ENCODE measurements around the gene C2CD4C. TPM values are rescaled to one million over a fixed set of nuclear protein-coding genes. Genes with fewer than 3 reads are reported as not detected.

Gene C2CD4C
- polyA plus RNA-seq, 1 donor from 2014 or later = 21.4 TPM

- H3K4me3 ChIP-seq (ENCODE audit: low read length) = no peak overlapping the region
- no peaks in the 10 kb centered on the region for H3K9me2 ChIP-seq (ENCODE audit: insufficient read depth, low read length)
- peaks cover 2% of the 10 kb centered on the region for H3K79me2 ChIP-seq (replicated peaks; ENCODE audit: insufficient read depth, low read length)
- no peaks in the 10 kb centered on the region for H3K36me3 ChIP-seq (ENCODE audit: insufficient read depth, low read length)
- no peak overlapping the region for H2AFZ ChIP-seq (ENCODE audit: low read depth, low read length)
- H3K27ac ChIP-seq (ENCODE audit: low read length) = no peak overlapping the region
- H3K27me3 ChIP-seq (ENCODE audit: insufficient read depth, low read depth, low read length) = no peaks in the 10 kb centered on the region
- TF ChIP-seq POLR2AphosphoS5 (IDR thresholded peaks at IDR 0.05) (no peak), EZH2 (IDR thresholded peaks at IDR 0.05; ENCODE audit: borderline replicate concordance, insufficient read depth, low read length, poor library complexity, severe bottlenecking) (no peak), TAF1 (IDR thresholded peaks at IDR 0.05; ENCODE audit: low read depth) (no peak), REST (IDR thresholded peaks at IDR 0.05; ENCODE audit: borderline replicate concordance) (no peak), RAD21 (conservative IDR thresholded peaks at IDR 0.05) (no peak)
- no peaks in the 10 kb centered on the region for H4K20me1 ChIP-seq (ENCODE audit: insufficient read depth)
- H3K4me2 ChIP-seq (ENCODE audit: low read length) = no peak overlapping the region
- H3K9ac ChIP-seq (ENCODE audit: low read length) = no peak overlapping the region
- H3F3A ChIP-seq (ENCODE audit: insufficient read depth, low read length, poor library complexity, severe bottlenecking) = no peaks in the 10 kb centered on the region
- no peaks in the 10 kb centered on the region for H3K9me3 ChIP-seq (ENCODE audit: low read length)
Observed at GRCh38 chr19:405121-405965, 3.6 kb downstream of the C2CD4C start.

GRCh38 chr19:403221-404027 lies 5.5 kb downstream of the C2CD4C start:
- no peaks in the 10 kb centered on the region for H3K9me3 ChIP-seq (ENCODE audit: low read length)
- TF ChIP-seq SMC3 (conservative IDR thresholded peaks at IDR 0.05; ENCODE audit: poor library complexity) (no peak), POLR2AphosphoS5 (IDR thresholded peaks at IDR 0.05) (peak; percentile 36)
- H4K20me1 ChIP-seq (ENCODE audit: insufficient read depth) = no peaks in the 10 kb centered on the region
- no peaks in the 10 kb centered on the region for H3K27me3 ChIP-seq (ENCODE audit: insufficient read depth, low read depth, low read length)
- H3K4me3 ChIP-seq (ENCODE audit: low read length) = no peak overlapping the region
- no peak overlapping the region for H3K4me2 ChIP-seq (ENCODE audit: low read length)
- peaks cover under 1% of the 10 kb centered on the region for H3K79me2 ChIP-seq (replicated peaks; ENCODE audit: insufficient read depth, low read length)
- H3K27ac ChIP-seq (ENCODE audit: low read length) = no peak overlapping the region
- no peak overlapping the region for H2AFZ ChIP-seq (ENCODE audit: low read depth, low read length)
- H3K9me2 ChIP-seq (ENCODE audit: insufficient read depth, low read length) = no peaks in the 10 kb centered on the region
- no peaks in the 10 kb centered on the region for H3F3A ChIP-seq (ENCODE audit: insufficient read depth, low read length, poor library complexity, severe bottlenecking)
- no peaks in the 10 kb centered on the region for H3K36me3 ChIP-seq (ENCODE audit: insufficient read depth, low read length)
- no peak overlapping the region for H3K9ac ChIP-seq (ENCODE audit: low read length)

- Histone ChIP-seq H3K4me3 (ENCODE audit: low read length) (no peak overlapping the region), H3K4me2 (ENCODE audit: low read length) (no peak overlapping the region), H3K9ac (ENCODE audit: low read length) (no peak overlapping the region), H3K27ac (ENCODE audit: low read length) (no peak overlapping the region), H3K27me3 (ENCODE audit: insufficient read depth, low read depth, low read length) (no peaks in the 10 kb centered on the region), H4K20me1 (ENCODE audit: insufficient read depth) (no peaks in the 10 kb centered on the region), H2AFZ (ENCODE audit: low read depth, low read length) (no peak overlapping the region), H3K9me2 (ENCODE audit: insufficient read depth, low read length) (no peaks in the 10 kb centered on the region), H3K79me2 (replicated peaks; ENCODE audit: insufficient read depth, low read length) (no peaks in the 10 kb centered on the region), H3K9me3 (ENCODE audit: low read length) (no peaks in the 10 kb centered on the region), H3K36me3 (ENCODE audit: insufficient read depth, low read length) (no peaks in the 10 kb centered on the region), H3F3A (ENCODE audit: insufficient read depth, low read length, poor library complexity, severe bottlenecking) (no peaks in the 10 kb centered on the region)
- TF ChIP-seq RAD21 (conservative IDR thresholded peaks at IDR 0.05) (no peak), EZH2 (IDR thresholded peaks at IDR 0.05; ENCODE audit: borderline replicate concordance, insufficient read depth, low read length, poor library complexity, severe bottlenecking) (no peak), SMC3 (conservative IDR thresholded peaks at IDR 0.05; ENCODE audit: poor library complexity) (no peak), EP300 (conservative IDR thresholded peaks at IDR 0.05; ENCODE audit: poor library complexity, severe bottlenecking) (no peak), REST (IDR thresholded peaks at IDR 0.05; ENCODE audit: borderline replicate concordance) (no peak), MXI1 (conservative IDR thresholded peaks at IDR 0.05; ENCODE audit: poor library complexity, severe bottlenecking) (no peak), POLR2AphosphoS5 (IDR thresholded peaks at IDR 0.05) (no peak), CTCF (IDR thresholded peaks at IDR 0.05; ENCODE audit: poor library complexity, severe bottlenecking) (no peak), TAF1 (IDR thresholded peaks at IDR 0.05; ENCODE audit: low read depth) (no peak)
Observed at GRCh38 chr19:402786-403185, 6.2 kb downstream of the C2CD4C start.

Data from neural cell (in vitro differentiated cells).